ENCODE results near the gene ARF1. TPM values are rescaled to one million over a fixed set of nuclear protein-coding genes. Genes with fewer than 3 reads are reported as not detected.

Gene ARF1
- polyA plus RNA-seq, 1 donor = 416 TPM

DNA sequence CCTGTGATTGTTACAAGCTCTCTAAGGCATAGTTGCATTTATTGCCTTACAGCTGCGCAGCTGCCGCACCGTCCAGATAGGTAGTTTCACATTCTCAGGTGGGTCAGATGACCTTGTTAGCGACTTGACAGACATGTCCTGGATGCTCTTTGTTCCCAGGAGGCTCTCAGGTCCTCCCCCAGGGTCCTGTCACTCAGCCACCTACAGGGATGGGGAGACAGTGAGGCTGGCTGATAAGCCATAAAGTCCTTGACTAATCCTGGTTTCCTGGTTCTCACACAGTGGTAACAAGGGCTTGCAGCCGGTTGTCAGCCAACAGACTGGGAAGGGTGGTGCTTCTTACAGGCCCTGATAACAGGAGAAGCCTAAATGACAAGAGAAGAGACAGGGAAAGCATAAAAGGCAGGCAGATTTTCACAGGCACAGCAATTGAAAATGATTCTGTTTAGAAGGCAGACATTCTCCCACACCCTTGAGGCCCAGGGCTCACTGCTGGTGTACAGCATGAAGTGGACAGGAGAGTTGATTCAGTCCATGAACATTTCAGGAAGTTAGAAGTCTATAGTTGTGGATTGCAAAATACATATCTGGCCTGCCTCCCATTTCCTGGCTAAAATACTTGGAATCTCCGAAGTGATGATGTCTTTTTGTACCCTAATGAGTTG, 2.9 kb downstream of the ARF1 start:
- no peaks in the 10 kb centered on the region for H3K9me3 ChIP-seq (ENCODE audit: control insufficient read depth, low read depth, low read length)
- H3K4me3 ChIP-seq (ENCODE audit: low read length) = peak overlapping the region; percentile 67
- H3K27me3 ChIP-seq (ENCODE audit: control insufficient read depth, insufficient read depth, low read length) = no peaks in the 10 kb centered on the region
- peaks cover 27% of the 10 kb centered on the region for H3K36me3 ChIP-seq (ENCODE audit: control insufficient read depth, insufficient read depth, low read length)
- DNase-seq = peak; percentile 92 to 95
- no CpG with 5 or more reads among the region's 6 CpGs for WGBS (ENCODE audit: insufficient coverage, low lambda C conversion rate)
- H3K4me1 ChIP-seq (ENCODE audit: control insufficient read depth, insufficient read depth, low read length) = peaks cover 64% of the 10 kb centered on the region
- peak overlapping the region; percentile 97 for H3K27ac ChIP-seq (ENCODE audit: low read length)

- no peak overlapping the region for H3K4me3 ChIP-seq (ENCODE audit: low read length)
- H3K27ac ChIP-seq (ENCODE audit: low read length) = no peak overlapping the region
- WGBS (ENCODE audit: insufficient coverage, low lambda C conversion rate) = no CpG with 5 or more reads among the region's 7 CpGs
Measured at GRCh38 chr1:228087771-228088251, 5.3 kb downstream of the ARF1 start.

GRCh38 chr1:228088586-228089498, 6.3 kb downstream of the ARF1 start:
- no peak overlapping the region for H3K27ac ChIP-seq (ENCODE audit: low read length)

More at GRCh38 chr1:228087771-228088251, 5.3 kb downstream of the ARF1 start:
- Histone ChIP-seq H3K4me1 (ENCODE audit: control insufficient read depth, insufficient read depth, low read length) (peaks cover 64% of the 10 kb centered on the region), H3K36me3 (ENCODE audit: control insufficient read depth, insufficient read depth, low read length) (peaks cover 40% of the 10 kb centered on the region), H3K9me3 (ENCODE audit: control insufficient read depth, low read depth, low read length) (no peaks in the 10 kb centered on the region), H3K27me3 (ENCODE audit: control insufficient read depth, insufficient read depth, low read length) (no peaks in the 10 kb centered on the region)
- no peak for DNase-seq

GRCh38 chr1:228089519-228090380, 7.2 kb downstream of the ARF1 start:
- DNase-seq = no peak
- Histone ChIP-seq H3K36me3 (ENCODE audit: control insufficient read depth, insufficient read depth, low read length) (peaks cover 49% of the 10 kb centered on the region), H3K4me3 (ENCODE audit: low read length) (no peak overlapping the region), H3K27ac (ENCODE audit: low read length) (no peak overlapping the region), H3K9me3 (ENCODE audit: control insufficient read depth, low read depth, low read length) (peaks cover 10% of the 10 kb centered on the region), H3K27me3 (ENCODE audit: control insufficient read depth, insufficient read depth, low read length) (no peaks in the 10 kb centered on the region), H3K4me1 (ENCODE audit: control insufficient read depth, insufficient read depth, low read length) (peaks cover 58% of the 10 kb centered on the region)
- WGBS (ENCODE audit: insufficient coverage, low lambda C conversion rate) = no CpG with 5 or more reads among the region's 12 CpGs

More at GRCh38 chr1:228088586-228089498, 6.3 kb downstream of the ARF1 start:
- Histone ChIP-seq H3K9me3 (ENCODE audit: control insufficient read depth, low read depth, low read length) (peaks cover under 1% of the 10 kb centered on the region), H3K36me3 (ENCODE audit: control insufficient read depth, insufficient read depth, low read length) (peaks cover 44% of the 10 kb centered on the region), H3K27me3 (ENCODE audit: control insufficient read depth, insufficient read depth, low read length) (no peaks in the 10 kb centered on the region), H3K4me3 (ENCODE audit: low read length) (no peak overlapping the region), H3K4me1 (ENCODE audit: control insufficient read depth, insufficient read depth, low read length) (peaks cover 64% of the 10 kb centered on the region)
- WGBS (ENCODE audit: insufficient coverage, low lambda C conversion rate) = no CpG with 5 or more reads among the region's 21 CpGs
- DNase-seq = no peak

GRCh38 chr1:228090613-228091081, 8.1 kb downstream of the ARF1 start:
- peaks cover 54% of the 10 kb centered on the region for H3K36me3 ChIP-seq (ENCODE audit: control insufficient read depth, insufficient read depth, low read length)
- peaks cover 14% of the 10 kb centered on the region for H3K9me3 ChIP-seq (ENCODE audit: control insufficient read depth, low read depth, low read length)
- peaks cover 49% of the 10 kb centered on the region for H3K4me1 ChIP-seq (ENCODE audit: control insufficient read depth, insufficient read depth, low read length)
- no peak overlapping the region for H3K4me3 ChIP-seq (ENCODE audit: low read length)
- no peaks in the 10 kb centered on the region for H3K27me3 ChIP-seq (ENCODE audit: control insufficient read depth, insufficient read depth, low read length)
- H3K27ac ChIP-seq (ENCODE audit: low read length) = no peak overlapping the region
- no CpG with 5 or more reads among the region's 2 CpGs for WGBS (ENCODE audit: insufficient coverage, low lambda C conversion rate)
- DNase-seq = no peak

DNA sequence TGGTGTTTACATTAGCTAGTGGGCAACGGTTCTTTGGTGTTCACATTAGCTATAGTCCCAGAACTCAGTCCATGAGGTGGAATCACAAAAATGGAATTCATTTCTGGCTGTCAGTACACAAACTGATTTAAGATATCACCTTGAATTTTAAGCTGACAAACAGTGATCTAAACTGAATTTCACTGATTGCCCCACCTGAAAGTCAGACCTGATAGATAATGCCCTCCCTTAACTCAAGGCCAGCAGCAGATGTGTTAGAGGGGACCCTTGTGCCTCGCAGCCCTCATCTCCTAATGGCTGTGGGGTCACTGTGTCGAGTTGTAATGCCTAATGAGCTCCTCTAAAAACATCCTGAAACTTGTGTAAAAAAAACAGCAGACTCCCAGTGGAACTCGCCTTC, 8.6 kb downstream of the ARF1 start:
- H3K36me3 ChIP-seq (ENCODE audit: control insufficient read depth, insufficient read depth, low read length) = peaks cover 58% of the 10 kb centered on the region
- H3K9me3 ChIP-seq (ENCODE audit: control insufficient read depth, low read depth, low read length) = peaks cover 14% of the 10 kb centered on the region
- no peaks in the 10 kb centered on the region for H3K27me3 ChIP-seq (ENCODE audit: control insufficient read depth, insufficient read depth, low read length)
- peaks cover 44% of the 10 kb centered on the region for H3K4me1 ChIP-seq (ENCODE audit: control insufficient read depth, insufficient read depth, low read length)
- DNase-seq = no peak
- no peak overlapping the region for H3K27ac ChIP-seq (ENCODE audit: low read length)
- no CpG with 5 or more reads among the region's 4 CpGs for WGBS (ENCODE audit: insufficient coverage, low lambda C conversion rate)
- no peak overlapping the region for H3K4me3 ChIP-seq (ENCODE audit: low read length)

DNA sequence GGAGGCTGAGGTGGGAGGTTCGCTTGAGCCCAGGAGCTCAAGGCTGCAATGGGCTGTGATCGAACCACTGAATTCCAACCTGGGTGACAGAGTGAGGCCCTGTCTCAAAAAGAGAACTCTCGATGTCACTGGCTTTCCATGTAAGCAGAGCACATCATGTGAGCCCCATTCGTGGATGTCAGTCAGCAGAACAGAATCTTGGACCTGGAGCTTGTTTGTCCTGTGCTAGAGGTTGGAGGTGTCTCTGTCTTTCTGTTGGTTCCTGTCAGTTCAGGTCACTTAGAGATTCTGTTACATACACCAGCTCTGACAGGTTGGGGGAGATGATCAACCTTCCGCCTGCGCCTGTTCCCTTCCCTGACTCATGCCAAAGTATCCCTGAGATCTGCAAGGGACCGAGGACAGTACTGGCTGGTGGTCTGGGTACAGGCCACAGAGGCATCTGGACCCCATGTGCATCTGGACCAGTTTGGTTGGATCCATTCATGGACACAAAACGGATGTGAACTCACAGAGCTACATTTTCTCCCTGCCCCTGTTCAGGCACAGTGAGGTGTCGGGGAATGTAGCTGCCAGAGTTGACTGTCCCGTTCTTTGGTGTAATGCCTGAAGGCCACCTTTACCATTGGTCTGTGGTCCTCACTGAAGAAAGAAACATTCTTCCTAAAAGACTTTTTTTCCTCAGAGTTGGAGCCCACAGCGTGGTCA, 10.0 kb downstream of the ARF1 start:
- DNase-seq = no peak
- Histone ChIP-seq H3K4me3 (ENCODE audit: low read length) (no peak overlapping the region), H3K4me1 (ENCODE audit: control insufficient read depth, insufficient read depth, low read length) (peaks cover 35% of the 10 kb centered on the region), H3K36me3 (ENCODE audit: control insufficient read depth, insufficient read depth, low read length) (peaks cover 69% of the 10 kb centered on the region), H3K27me3 (ENCODE audit: control insufficient read depth, insufficient read depth, low read length) (no peaks in the 10 kb centered on the region), H3K27ac (ENCODE audit: low read length) (no peak overlapping the region), H3K9me3 (ENCODE audit: control insufficient read depth, low read depth, low read length) (peaks cover 14% of the 10 kb centered on the region)
- WGBS (ENCODE audit: insufficient coverage, low lambda C conversion rate) = no CpG with 5 or more reads among the region's 11 CpGs

- no CpG with 5 or more reads among the region's 20 CpGs for WGBS (ENCODE audit: insufficient coverage, low lambda C conversion rate)
- peaks cover 70% of the 10 kb centered on the region for H3K36me3 ChIP-seq (ENCODE audit: control insufficient read depth, insufficient read depth, low read length)
- H3K4me1 ChIP-seq (ENCODE audit: control insufficient read depth, insufficient read depth, low read length) = peaks cover 27% of the 10 kb centered on the region
- no peak overlapping the region for H3K4me3 ChIP-seq (ENCODE audit: low read length)
- DNase-seq = no peak
- H3K9me3 ChIP-seq (ENCODE audit: control insufficient read depth, low read depth, low read length) = peaks cover 14% of the 10 kb centered on the region
- no peak overlapping the region for H3K27ac ChIP-seq (ENCODE audit: low read length)
- no peaks in the 10 kb centered on the region for H3K27me3 ChIP-seq (ENCODE audit: control insufficient read depth, insufficient read depth, low read length)
Measured at GRCh38 chr1:228093050-228093906, 10.8 kb downstream of the ARF1 start.

DNA sequence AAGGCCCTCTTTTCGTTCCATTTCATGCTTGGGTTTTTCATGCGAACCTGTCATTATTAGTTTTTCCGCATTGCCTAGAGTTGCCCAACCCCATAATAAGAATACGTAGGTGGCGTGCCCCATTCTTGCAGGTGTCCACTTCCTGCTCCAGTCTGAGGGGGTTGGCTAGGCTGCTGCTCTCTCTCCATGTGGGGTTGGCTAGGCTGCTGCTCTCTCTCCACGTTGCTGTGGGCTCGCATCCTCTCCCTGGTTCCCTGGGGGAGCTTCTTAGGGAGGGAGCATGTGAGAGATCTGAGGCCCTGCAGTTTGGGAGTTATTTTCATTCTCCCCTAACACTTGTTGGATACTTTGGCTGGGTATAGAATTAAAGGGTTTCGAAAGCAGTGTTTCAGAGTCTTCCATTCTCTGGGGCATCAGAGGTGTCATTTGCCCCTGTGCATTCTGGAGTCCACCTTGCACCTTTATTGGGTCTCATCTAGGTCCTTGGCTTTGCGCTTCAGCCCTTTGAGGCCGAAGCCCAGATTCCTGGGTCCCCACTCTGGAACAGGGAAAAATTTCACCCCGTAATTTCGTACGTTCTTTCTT, 12.0 kb downstream of the ARF1 start:
- Histone ChIP-seq H3K27me3 (ENCODE audit: control insufficient read depth, insufficient read depth, low read length) (no peaks in the 10 kb centered on the region), H3K9me3 (ENCODE audit: control insufficient read depth, low read depth, low read length) (peaks cover 14% of the 10 kb centered on the region), H3K36me3 (ENCODE audit: control insufficient read depth, insufficient read depth, low read length) (peaks cover 72% of the 10 kb centered on the region), H3K4me3 (ENCODE audit: low read length) (no peak overlapping the region), H3K4me1 (ENCODE audit: control insufficient read depth, insufficient read depth, low read length) (peaks cover 16% of the 10 kb centered on the region), H3K27ac (ENCODE audit: low read length) (no peak overlapping the region)
- WGBS (ENCODE audit: insufficient coverage, low lambda C conversion rate) = 100% methylated on average over 5 of the region's 13 CpGs
- DNase-seq = no peak

All from large intestine (tissue), 3 donors.